ENCODE measurements around the gene PDE6A.

- TF ChIP-seq EP300 (IDR thresholded peaks at IDR 0.05): no peak
- TF ChIP-seq POLR2A (IDR thresholded peaks at IDR 0.05): no peak
Measured at GRCh38 chr5:149855366-149855765, 89.2 kb downstream of the PDE6A start.

All from ovary (tissue), 1 donor.